ENCODE measurements around the gene SIAE. TPM values are rescaled to one million over a fixed set of nuclear protein-coding genes. Genes with fewer than 3 reads are reported as not detected.

The SIAE gene
- total RNA-seq, 4 donors from 2014 or later: 8.5 to 17.1 (median 12.8) TPM

DNA sequence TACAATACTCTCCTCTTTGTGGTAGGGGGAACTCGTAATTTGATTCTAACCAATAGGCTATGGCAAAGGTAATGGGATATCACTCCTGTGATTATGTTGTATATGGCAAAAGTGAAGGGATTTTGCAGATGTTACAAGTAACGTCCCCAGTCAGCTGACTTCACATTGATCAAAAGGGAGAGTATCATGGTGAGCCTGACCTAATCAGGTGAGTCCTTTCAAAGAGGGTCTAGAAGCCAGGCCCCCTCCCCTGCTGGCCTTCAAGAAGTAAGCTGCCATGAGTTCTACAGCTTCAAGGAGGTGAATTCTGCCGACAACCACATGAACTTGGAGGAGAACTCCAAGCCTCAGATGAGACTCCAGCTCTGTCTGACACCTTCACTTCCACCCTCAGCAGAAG, 30.9 kb downstream of the SIAE start:
- TF ChIP-seq, protein P1, sequence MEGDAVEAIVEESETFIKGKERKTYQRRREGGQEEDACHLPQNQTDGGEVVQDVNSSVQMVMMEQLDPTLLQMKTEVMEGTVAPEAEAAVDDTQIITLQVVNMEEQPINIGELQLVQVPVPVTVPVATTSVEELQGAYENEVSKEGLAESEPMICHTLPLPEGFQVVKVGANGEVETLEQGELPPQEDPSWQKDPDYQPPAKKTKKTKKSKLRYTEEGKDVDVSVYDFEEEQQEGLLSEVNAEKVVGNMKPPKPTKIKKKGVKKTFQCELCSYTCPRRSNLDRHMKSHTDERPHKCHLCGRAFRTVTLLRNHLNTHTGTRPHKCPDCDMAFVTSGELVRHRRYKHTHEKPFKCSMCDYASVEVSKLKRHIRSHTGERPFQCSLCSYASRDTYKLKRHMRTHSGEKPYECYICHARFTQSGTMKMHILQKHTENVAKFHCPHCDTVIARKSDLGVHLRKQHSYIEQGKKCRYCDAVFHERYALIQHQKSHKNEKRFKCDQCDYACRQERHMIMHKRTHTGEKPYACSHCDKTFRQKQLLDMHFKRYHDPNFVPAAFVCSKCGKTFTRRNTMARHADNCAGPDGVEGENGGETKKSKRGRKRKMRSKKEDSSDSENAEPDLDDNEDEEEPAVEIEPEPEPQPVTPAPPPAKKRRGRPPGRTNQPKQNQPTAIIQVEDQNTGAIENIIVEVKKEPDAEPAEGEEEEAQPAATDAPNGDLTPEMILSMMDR (IDR thresholded peaks at IDR 0.05; ENCODE audit: low read depth): no peak

DNA sequence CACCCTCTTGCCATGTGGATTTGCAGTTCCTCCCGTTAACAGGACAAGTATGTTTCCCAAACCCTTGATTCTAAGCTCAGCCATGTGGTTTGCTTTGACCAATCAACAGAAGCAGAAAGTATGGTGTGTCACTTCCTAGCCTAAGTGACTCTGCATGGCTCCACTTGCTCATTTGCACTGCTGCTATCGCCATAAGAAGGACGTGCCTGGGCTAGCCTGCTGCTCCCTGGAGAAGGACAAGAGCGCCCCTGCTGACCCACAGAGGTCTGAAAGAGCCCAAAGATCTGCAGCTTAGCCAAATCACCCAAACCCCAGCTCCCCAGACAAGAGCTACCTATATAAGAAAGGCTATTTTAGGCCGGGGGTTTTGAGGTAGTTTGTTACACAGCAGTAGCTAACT, 32.9 kb downstream of the SIAE start:
- TF ChIP-seq, protein P1 (IDR thresholded peaks at IDR 0.05; ENCODE audit: low read depth): no peak

DNA sequence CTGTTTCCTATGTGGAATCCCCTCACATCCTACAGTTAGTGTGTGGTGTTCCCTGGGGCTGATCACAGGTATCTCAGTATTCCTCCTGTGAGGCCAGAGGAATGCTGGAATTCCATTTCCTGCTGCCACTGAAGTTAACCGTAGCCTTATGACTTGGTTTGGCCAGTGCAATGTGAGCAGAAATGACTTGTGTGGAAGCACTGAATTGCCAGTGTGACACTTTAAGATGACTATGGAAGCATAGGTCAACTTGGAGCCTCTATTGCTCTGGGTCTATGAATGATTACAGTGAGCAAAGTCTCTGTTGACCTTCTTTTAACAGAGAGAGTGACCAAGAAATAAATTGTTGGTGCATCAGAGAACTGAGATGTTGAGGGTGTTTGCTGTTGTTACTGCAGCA, 34.4 kb downstream of the SIAE start:
- TF ChIP-seq, protein P1 (IDR thresholded peaks at IDR 0.05; ENCODE audit: low read depth): no peak

DNA sequence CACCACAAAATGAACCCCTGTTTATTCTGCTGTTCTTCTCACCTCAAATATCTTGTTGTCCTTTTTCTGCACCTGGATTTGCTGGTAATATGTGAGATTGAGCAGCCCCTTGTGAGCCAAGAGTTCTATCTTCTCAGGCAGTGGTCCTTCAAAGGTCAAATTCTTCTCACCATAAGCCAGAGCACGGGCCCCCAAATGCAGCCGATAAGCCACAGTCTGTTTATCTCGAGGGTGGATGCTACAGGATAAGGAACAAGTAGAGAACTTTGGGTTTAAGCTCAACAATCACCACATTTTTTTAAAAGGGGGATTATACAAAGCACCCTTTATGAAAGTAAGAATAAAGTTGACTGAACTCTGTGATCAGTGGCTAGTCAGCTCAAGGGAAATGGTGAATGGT, 35.0 kb downstream of the SIAE start:
- TF ChIP-seq, protein P1 (IDR thresholded peaks at IDR 0.05; ENCODE audit: low read depth): no peak

DNA sequence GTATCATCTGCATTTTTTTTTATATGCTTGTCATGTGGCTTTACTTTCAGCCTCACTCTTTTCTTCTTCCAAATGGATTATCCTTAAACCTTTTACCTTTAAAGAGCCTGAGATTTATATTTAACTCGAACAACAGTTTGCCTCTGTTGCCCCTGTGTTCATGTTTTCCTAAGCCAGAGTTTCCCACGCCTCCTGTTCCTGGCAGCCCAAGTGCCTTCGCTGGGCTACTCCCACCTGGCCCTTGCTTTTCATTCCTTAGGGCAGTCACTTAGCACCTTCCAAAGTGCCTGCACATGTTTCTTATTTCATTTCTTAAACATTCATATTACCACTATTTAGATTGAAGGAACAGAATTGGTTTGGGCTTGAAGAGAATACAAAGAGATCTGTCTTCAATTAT, 37.6 kb downstream of the SIAE start:
- TF ChIP-seq, protein P1 (IDR thresholded peaks at IDR 0.05; ENCODE audit: low read depth): no peak

DNA sequence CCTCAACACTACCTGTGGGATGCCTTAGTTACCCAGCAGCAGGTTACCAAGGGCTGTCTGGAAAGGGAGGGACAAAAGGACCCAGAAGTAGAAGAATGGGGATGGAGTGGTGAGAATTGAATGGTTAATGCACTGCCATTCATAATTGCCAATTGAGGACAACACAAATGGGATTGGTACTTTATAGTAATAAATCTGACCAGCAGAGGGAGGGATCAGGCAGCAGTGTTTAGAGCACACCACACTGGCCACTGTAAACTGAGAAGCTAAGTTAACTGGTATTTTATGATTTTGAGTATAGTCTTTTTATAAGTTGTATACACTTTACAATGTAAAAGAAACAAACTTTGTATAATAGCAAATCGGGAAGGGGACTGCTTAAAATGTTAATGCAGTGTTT, 40.2 kb downstream of the SIAE start:
- TF ChIP-seq, protein P1 (IDR thresholded peaks at IDR 0.05; ENCODE audit: low read depth): no peak

DNA sequence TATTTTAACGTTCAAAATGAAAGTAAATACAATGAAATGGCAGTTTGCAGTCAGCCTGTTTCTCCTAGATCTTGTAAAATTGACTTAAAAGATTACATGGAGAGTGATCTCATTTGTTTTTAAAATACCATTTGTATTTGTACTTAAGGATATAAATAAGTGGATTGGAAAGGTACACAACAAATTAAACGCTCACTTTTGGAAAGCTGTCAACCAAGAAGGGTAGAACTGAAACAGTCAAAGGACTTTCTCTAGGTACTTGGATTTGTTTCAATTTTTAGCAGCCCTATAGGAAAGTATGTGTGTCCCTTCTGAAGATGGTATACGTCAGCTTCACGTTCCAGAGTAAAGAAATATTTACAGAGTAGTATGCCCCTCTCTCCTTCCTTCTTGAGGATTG, 43.6 kb downstream of the SIAE start:
- TF ChIP-seq, protein P1 (IDR thresholded peaks at IDR 0.05; ENCODE audit: low read depth): no peak

All from subcutaneous adipose tissue (tissue), 4 donors.